PC-9 (cell line): Measurements from ENCODE around the gene LSM10. TPM values are rescaled to one million over a fixed set of nuclear protein-coding genes. Genes with fewer than 3 reads are reported as not detected.

Source experiments
- BruUV-seq: library from RNA; stranded (reverse); fragments of 400-500 nt; replicated peaks from 2 replicates; lab custom pipeline; 2021; lab: Mats Ljungman, UMichigan
- CTCF ChIA-PET: fragments of 300-600 bp; sonication (Branson Sonifier 250); formaldehyde crosslinking; loops from one replicate; lab custom pipeline; 2022; ENCODE audit warnings: antibody characterized with exemption; lab: Charles Lee
- POLR2A ChIA-PET: fragments of 300-600 bp; sonication (Branson Sonifier 250); formaldehyde crosslinking; loops from one replicate; lab custom pipeline; 2022; ENCODE audit warnings: antibody characterized with exemption; ENCODE audit not compliant: unreplicated experiment; lab: Charles Lee
- DNase-seq, 2 experiments: peaks; one replicate each; pipeline versions ENCODE4 v3.0.0 to v3.0.0-alpha.2; 2015 to 2022; ENCODE audit warnings: mixed read lengths in 1 of 2
- H2AFZ ChIP-seq: fragments of 200-600 bp; sonication (generic); 2 replicates; pipeline ENCODE4 v1.8.1; 2017; ENCODE audit warnings: antibody characterized with exemption
- H3F3A ChIP-seq: fragments of 200-600 bp; sonication (generic); 2 replicates; pipeline ENCODE4 v1.8.1; 2017; ENCODE audit warnings: antibody characterized with exemption, mild to moderate bottlenecking, low read depth; ENCODE audit not compliant: insufficient read depth
- H3K27ac ChIP-seq: fragments of 200-600 bp; sonication (generic); 2 replicates; pipeline ENCODE4 v1.6.1; 2016; ENCODE audit warnings: mixed run types
- H3K27me3 ChIP-seq: fragments of 200-600 bp; sonication (generic); 2 replicates; pipeline ENCODE4 v1.6.1; 2016; ENCODE audit warnings: low read depth, mixed run types; ENCODE audit not compliant: insufficient read depth
- H3K36me3 ChIP-seq: fragments of 200-600 bp; sonication (generic); 2 replicates; pipeline ENCODE4 v1.6.1; 2016; ENCODE audit warnings: low read depth, mixed run types
- H3K4me1 ChIP-seq: fragments of 200-600 bp; sonication (generic); replicated peaks from 2 replicates; pipeline ENCODE4 v1.6.1; 2016; ENCODE audit warnings: mixed run types; ENCODE audit not compliant: insufficient read depth
- H3K4me2 ChIP-seq: fragments of 200-600 bp; sonication (generic); 2 replicates; pipeline ENCODE4 v1.6.1; 2017; ENCODE audit warnings: mixed run types
- H3K4me3 ChIP-seq: fragments of 200-600 bp; sonication (generic); 2 replicates; pipeline ENCODE4 v1.6.1; 2016; ENCODE audit warnings: mixed run types
- H3K79me2 ChIP-seq: fragments of 200-600 bp; sonication (generic); 2 replicates; pipeline ENCODE4 v1.6.1; 2017; ENCODE audit warnings: low read depth, mixed run types
- H3K9me2 ChIP-seq: fragments of 200-600 bp; sonication (generic); 2 replicates; pipeline ENCODE4 v1.8.1; 2017; ENCODE audit warnings: mild to moderate bottlenecking; ENCODE audit not compliant: insufficient read depth
- H3K9me3 ChIP-seq: fragments of 200-600 bp; sonication (generic); 2 replicates; pipeline ENCODE4 v1.8.1; 2016; ENCODE audit warnings: low read depth; ENCODE audit not compliant: insufficient read depth
- H4K20me1 ChIP-seq: fragments of 200-600 bp; sonication (generic); 2 replicates; pipeline ENCODE4 v1.8.1; 2017; ENCODE audit not compliant: insufficient read depth
- EZH2 ChIP-seq: fragments of 200-600 bp; sonication (generic); IDR thresholded peaks from 2 replicates; pipeline ENCODE4 v1.8.0; 2017; ENCODE audit warnings: antibody characterized with exemption, low read depth
- intact Hi-C: fragments of 100-400 bp; cut with micrococcal nuclease; formaldehyde crosslinking; loops from one replicate; pipeline ENCODE4 v1.10.0; 2022; ENCODE audit not compliant: unreplicated experiment
- total RNA-seq: library from RNA; stranded (reverse); gene quantifications from 2 replicates; pipeline ENCODE4 v1.2.3, GENCODE V29; 2021
- TF ChIP-seq, protein P1 (sequence below): fragments of 200-600 bp; sonication (generic); conservative IDR thresholded peaks from 2 replicates; pipeline ENCODE4 v1.6.1; 2017; ENCODE audit warnings: mixed run types, antibody characterized with exemption, mild to moderate bottlenecking, moderate library complexity

Gene LSM10
- total RNA-seq, 1 experiment from 2014 or later, result 39.7 TPM

DNA sequence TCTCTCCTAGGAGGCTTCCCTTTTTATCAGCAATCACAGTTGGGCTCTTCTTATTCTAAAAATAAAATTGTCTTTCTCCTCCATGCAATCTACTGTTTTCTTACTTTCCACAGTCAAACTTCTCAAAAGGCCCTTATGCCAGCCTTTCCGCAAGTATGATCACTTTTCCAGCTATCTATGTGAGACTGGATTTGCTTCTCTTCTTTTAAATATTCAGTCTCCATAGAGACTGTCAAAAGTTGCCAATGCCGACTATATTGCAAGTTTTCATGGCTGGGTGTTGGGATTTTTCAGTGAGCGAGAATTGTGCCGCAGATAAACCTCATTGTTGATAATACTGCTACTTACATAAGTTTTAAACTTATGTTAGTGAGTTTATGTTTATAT, 4.8 kb upstream of the LSM10 start:
- no peaks in the 10 kb centered on the region for H3K36me3 ChIP-seq
- H2AFZ ChIP-seq, result no peak overlapping the region
- intact Hi-C loops, result no loop called here
- POLR2A ChIA-PET, result no interaction called here
- no peak for DNase-seq
- H3K27me3 ChIP-seq, result no peaks in the 10 kb centered on the region
- BruUV-seq, result no TSS peak
- no peak overlapping the region for H3K4me3 ChIP-seq
- H4K20me1 ChIP-seq, result no peaks in the 10 kb centered on the region
- H3K9me2 ChIP-seq, result no peaks in the 10 kb centered on the region
- H3K4me2 ChIP-seq, result no peak overlapping the region
- no peaks in the 10 kb centered on the region for H3K79me2 ChIP-seq
- peaks cover 14% of the 10 kb centered on the region for H3F3A ChIP-seq
- CTCF ChIA-PET, result no interaction called here
- no peak for TF ChIP-seq EZH2
- TF ChIP-seq, protein P1, sequence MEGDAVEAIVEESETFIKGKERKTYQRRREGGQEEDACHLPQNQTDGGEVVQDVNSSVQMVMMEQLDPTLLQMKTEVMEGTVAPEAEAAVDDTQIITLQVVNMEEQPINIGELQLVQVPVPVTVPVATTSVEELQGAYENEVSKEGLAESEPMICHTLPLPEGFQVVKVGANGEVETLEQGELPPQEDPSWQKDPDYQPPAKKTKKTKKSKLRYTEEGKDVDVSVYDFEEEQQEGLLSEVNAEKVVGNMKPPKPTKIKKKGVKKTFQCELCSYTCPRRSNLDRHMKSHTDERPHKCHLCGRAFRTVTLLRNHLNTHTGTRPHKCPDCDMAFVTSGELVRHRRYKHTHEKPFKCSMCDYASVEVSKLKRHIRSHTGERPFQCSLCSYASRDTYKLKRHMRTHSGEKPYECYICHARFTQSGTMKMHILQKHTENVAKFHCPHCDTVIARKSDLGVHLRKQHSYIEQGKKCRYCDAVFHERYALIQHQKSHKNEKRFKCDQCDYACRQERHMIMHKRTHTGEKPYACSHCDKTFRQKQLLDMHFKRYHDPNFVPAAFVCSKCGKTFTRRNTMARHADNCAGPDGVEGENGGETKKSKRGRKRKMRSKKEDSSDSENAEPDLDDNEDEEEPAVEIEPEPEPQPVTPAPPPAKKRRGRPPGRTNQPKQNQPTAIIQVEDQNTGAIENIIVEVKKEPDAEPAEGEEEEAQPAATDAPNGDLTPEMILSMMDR, result no peak
- no peaks in the 10 kb centered on the region for H3K9me3 ChIP-seq
- H3K4me1 ChIP-seq, result peaks cover 5% of the 10 kb centered on the region; the same call in 1 of the 2 replicates
- H3K27ac ChIP-seq, result no peak overlapping the region

GRCh38 chr1:36401602-36402503, 4.1 kb upstream of the LSM10 start:
- CTCF ChIA-PET, result no interaction called here
- Histone ChIP-seq H3K9me3 (no peaks in the 10 kb centered on the region), H3K27ac (peak overlapping the region; percentile 82), H3K9me2 (no peaks in the 10 kb centered on the region), H3K4me3 (peak overlapping the region; percentile 59; the same call in 1 of the 2 replicates), H3K36me3 (no peaks in the 10 kb centered on the region), H3K27me3 (no peaks in the 10 kb centered on the region), H4K20me1 (no peaks in the 10 kb centered on the region), H3F3A (peaks cover 19% of the 10 kb centered on the region), H3K4me2 (peak overlapping the region; percentile 69), H2AFZ (peak overlapping the region; percentile 83), H3K79me2 (peaks cover 6% of the 10 kb centered on the region), H3K4me1 (peaks cover 6% of the 10 kb centered on the region)
- intact Hi-C loops, result no loop called here
- POLR2A ChIA-PET, result no interaction called here
- no peak for DNase-seq
- no TSS peak for BruUV-seq
- TF ChIP-seq EZH2, result no peak
- TF ChIP-seq, protein P1, result no peak

DNA sequence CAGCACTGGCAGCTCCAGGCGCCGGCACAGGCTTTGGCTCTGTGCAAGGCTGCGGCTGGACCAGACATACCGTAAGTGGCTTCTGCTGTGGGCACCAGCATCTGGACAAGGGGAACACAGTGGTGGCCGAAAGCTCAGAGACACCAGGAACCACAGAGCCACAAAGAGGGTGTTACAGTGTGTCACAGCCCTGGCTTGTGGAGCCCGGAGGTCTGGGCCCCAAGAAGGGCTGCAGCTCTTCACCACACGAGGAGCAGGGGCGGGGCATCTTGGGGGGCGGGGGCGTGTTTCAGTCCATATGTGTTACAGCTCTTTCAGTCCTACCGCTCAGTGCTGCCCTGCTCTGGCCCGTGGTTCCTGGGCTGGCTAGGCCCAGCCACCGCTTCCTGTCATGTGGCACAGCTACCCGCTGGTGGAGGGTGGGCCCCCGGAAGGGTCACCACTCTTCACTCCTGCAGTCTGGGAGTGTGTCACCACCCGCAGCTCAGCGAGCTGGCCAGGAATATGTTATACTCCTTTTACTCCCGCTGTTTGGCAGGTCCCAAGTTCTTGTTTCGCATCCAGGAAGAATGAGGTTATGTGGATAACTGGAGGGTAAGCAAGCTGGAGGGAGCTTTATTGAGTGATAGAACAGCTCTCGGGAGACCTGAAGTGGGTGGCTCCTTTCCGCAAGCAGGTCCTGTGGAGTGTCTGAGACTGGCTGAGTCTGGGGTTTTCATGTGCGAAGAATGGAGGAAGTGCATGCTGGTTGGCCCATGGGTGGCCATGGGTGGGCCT, 3.3 kb upstream of the LSM10 start:
- intact Hi-C loops, result no loop called here
- peak in 1 of 2 experiments; percentile 78 for DNase-seq
- H2AFZ ChIP-seq, result peak overlapping the region; percentile 83

More for the DNA sequence above, 3.3 kb upstream of the LSM10 start:
- H3F3A ChIP-seq, result peaks cover 19% of the 10 kb centered on the region
- POLR2A ChIA-PET, result no interaction called here
- no peaks in the 10 kb centered on the region for H3K36me3 ChIP-seq
- H3K4me2 ChIP-seq, result peak overlapping the region; percentile 69
- BruUV-seq, result no TSS peak
- CTCF ChIA-PET, result interaction anchor here (0.6 kb wide), 1 partner anchor 48 kb away, joined by 10 read pairs; no protein-coding TSS in a partner anchor
- peaks cover 10% of the 10 kb centered on the region for H3K4me1 ChIP-seq
- no peaks in the 10 kb centered on the region for H3K27me3 ChIP-seq
- H4K20me1 ChIP-seq, result no peaks in the 10 kb centered on the region
- peak overlapping the region; percentile 59 for H3K4me3 ChIP-seq
- H3K9me2 ChIP-seq, result no peaks in the 10 kb centered on the region
- peaks cover 14% of the 10 kb centered on the region for H3K79me2 ChIP-seq
- TF ChIP-seq, protein P1, result no peak
- TF ChIP-seq EZH2, result no peak
- no peaks in the 10 kb centered on the region for H3K9me3 ChIP-seq
- H3K27ac ChIP-seq, result peak overlapping the region; percentile 82
